ENCODE data around the gene B3GNT8.
"Not testable (repeated sequence)": the region's sequence is repeated elsewhere in the genome, so short reads cannot be mapped to it uniquely, and the experiment has no call there.

B3GNT8 gene

GRCh38 chr19:41413947-41414346 lies 13.2 kb downstream of the B3GNT8 start:
- DNase-seq: no peak

GRCh38 chr19:41412953-41413352 lies 14.2 kb downstream of the B3GNT8 start:
- no peak for DNase-seq

GRCh38 chr19:41411968-41412265 lies 15.3 kb downstream of the B3GNT8 start:
- DNase-seq: no peak

GRCh38 chr19:41411100-41411967 lies 15.8 kb downstream of the B3GNT8 start:
- DNase-seq: no peak

GRCh38 chr19:41410336-41411054 lies 16.7 kb downstream of the B3GNT8 start:
- DNase-seq: no peak

GRCh38 chr19:41409288-41409687 lies 17.9 kb downstream of the B3GNT8 start:
- peak; percentile 77 for DNase-seq

- DNase-seq: not testable (repeated sequence)
Observed at GRCh38 chr19:41408846-41409245, 18.3 kb downstream of the B3GNT8 start.

- no peak for DNase-seq
Observed at GRCh38 chr19:41408256-41408655, 18.9 kb downstream of the B3GNT8 start.

GRCh38 chr19:41407271-41407670 lies 19.9 kb downstream of the B3GNT8 start:
- no peak for DNase-seq

GRCh38 chr19:41405776-41406175 lies 21.4 kb downstream of the B3GNT8 start:
- DNase-seq: no peak

- DNase-seq: peak; percentile 59
Observed at GRCh38 chr19:41403181-41403970, 23.8 kb downstream of the B3GNT8 start.

- DNase-seq: no peak
Observed at GRCh38 chr19:41402010-41402409, 25.2 kb downstream of the B3GNT8 start.

GRCh38 chr19:41401483-41401882 lies 25.7 kb downstream of the B3GNT8 start:
- no peak for DNase-seq

GRCh38 chr19:41399525-41399924 lies 27.6 kb downstream of the B3GNT8 start:
- DNase-seq: no peak

- no peak for DNase-seq
Observed at GRCh38 chr19:41399091-41399490, 28.1 kb downstream of the B3GNT8 start.

- DNase-seq: no peak
Observed at GRCh38 chr19:41398598-41398997, 28.6 kb downstream of the B3GNT8 start.

- no peak for DNase-seq
Observed at GRCh38 chr19:41398050-41398418, 29.1 kb downstream of the B3GNT8 start.

- DNase-seq: peak; percentile 99
Observed at GRCh38 chr19:41397086-41398049, 29.8 kb downstream of the B3GNT8 start, which contains the start of the genes BCKDHA and EXOSC5. BCKDHA (plus strand) TSS chr19:41397818; CDS start chr19:41397828, 10 bp downstream. EXOSC5 (minus strand) TSS chr19:41397359; CDS start chr19:41397328, 31 bp downstream.

GRCh38 chr19:41395355-41395754 lies 31.8 kb downstream of the B3GNT8 start:
- DNase-seq: no peak

- no peak for DNase-seq
Observed at GRCh38 chr19:41392775-41393174, 34.4 kb downstream of the B3GNT8 start.

GRCh38 chr19:41391618-41392017 lies 35.6 kb downstream of the B3GNT8 start:
- DNase-seq: no peak

GRCh38 chr19:41386442-41386841 lies 40.7 kb downstream of the B3GNT8 start:
- DNase-seq: no peak

All from NCI-H510A (cell line).